OCI-LY1 (cell line): ENCODE results near the gene DOK6.

Experiments
- H2AFZ ChIP-seq: fragments of 200-600 bp; sonication (generic), shearing (Covaris generic); 2 replicates; pipeline ENCODE4 v1.6.0; 2014; ENCODE audit warnings: antibody characterized with exemption, mild to moderate bottlenecking, low read length
- H3F3A ChIP-seq: fragments of 200-600 bp; sonication (generic), shearing (Covaris generic); 2 replicates; pipeline ENCODE4 v1.6.0; 2014; ENCODE audit warnings: mild to moderate bottlenecking, antibody characterized with exemption, low read length, moderate library complexity; ENCODE audit not compliant: insufficient read depth
- H3K27ac ChIP-seq: fragments of 200-600 bp; sonication (generic); 2 replicates; pipeline ENCODE4 v1.5.1; 2014; ENCODE audit warnings: low read length, mixed run types, mild to moderate bottlenecking, low read depth; ENCODE audit not compliant: poor library complexity, severe bottlenecking
- H3K27me3 ChIP-seq: fragments of 200-600 bp; sonication (generic); 2 replicates; pipeline ENCODE4 v1.6.0; 2014; ENCODE audit warnings: antibody characterized with exemption, mild to moderate bottlenecking, low read length, moderate library complexity; ENCODE audit not compliant: insufficient read depth
- H3K36me3 ChIP-seq: fragments of 200-600 bp; sonication (generic); 2 replicates; pipeline ENCODE4 v1.6.1; 2014; ENCODE audit warnings: mild to moderate bottlenecking, antibody characterized with exemption, low read length, moderate library complexity, mixed read lengths; ENCODE audit not compliant: insufficient read depth
- H3K4me1 ChIP-seq: fragments of 200-600 bp; sonication (generic); 2 replicates; pipeline ENCODE4 v1.5.1; 2014; ENCODE audit warnings: mild to moderate bottlenecking, low read length, moderate library complexity; ENCODE audit not compliant: insufficient read depth, severe bottlenecking
- H3K4me2 ChIP-seq: fragments of 200-600 bp; sonication (generic), shearing (Covaris generic); 2 replicates; pipeline ENCODE4 v1.6.1; 2014; ENCODE audit warnings: low read length
- H3K4me3 ChIP-seq: fragments of 200-600 bp; sonication (generic); 2 replicates; pipeline ENCODE4 v1.5.1; 2014; ENCODE audit warnings: low read length, low read depth, mild to moderate bottlenecking, mixed read lengths; ENCODE audit not compliant: poor library complexity, severe bottlenecking
- H3K79me2 ChIP-seq: fragments of 200-600 bp; shearing (Covaris generic); 2 replicates; pipeline ENCODE4 v1.6.1; 2016; ENCODE audit warnings: mixed run types, low read length, mixed read lengths; ENCODE audit not compliant: insufficient read depth
- H3K9ac ChIP-seq: fragments of 200-600 bp; sonication (generic), shearing (Covaris generic); 2 replicates; pipeline ENCODE4 v1.6.1; 2014; ENCODE audit warnings: mild to moderate bottlenecking, low read length, mixed read lengths
- H3K9me2 ChIP-seq: fragments of 200-600 bp; sonication (generic), shearing (Covaris generic); 2 replicates; pipeline ENCODE4 v1.6.1; 2014; ENCODE audit warnings: low read depth, mild to moderate bottlenecking, low read length, mixed read lengths
- H3K9me3 ChIP-seq: fragments of 200-600 bp; shearing (Covaris generic); 2 replicates; pipeline ENCODE4 v1.6.1; 2014; ENCODE audit warnings: low read length, mixed read lengths
- H4K20me1 ChIP-seq: fragments of 200-600 bp; sonication (generic), shearing (Covaris generic); 2 replicates; pipeline ENCODE4 v1.6.0; 2016; ENCODE audit warnings: mild to moderate bottlenecking, low read length; ENCODE audit not compliant: insufficient read depth
- EZH2 ChIP-seq: fragments of 200-600 bp; sonication (generic), shearing (Covaris generic); IDR thresholded peaks from 2 replicates; pipeline ENCODE4 v1.8.0; 2017; ENCODE audit warnings: borderline replicate concordance, mixed run types, mild to moderate bottlenecking, antibody characterized with exemption, low read length, moderate library complexity, mixed read lengths
- TF ChIP-seq, protein P1 (sequence below): fragments of 200-600 bp; sonication (generic), shearing (Covaris generic); IDR thresholded peaks from 2 replicates; pipeline ENCODE4 v1.5.1; 2017; ENCODE audit warnings: mild to moderate bottlenecking, antibody characterized with exemption, low read length, moderate library complexity, mixed read lengths

Gene DOK6

DNA sequence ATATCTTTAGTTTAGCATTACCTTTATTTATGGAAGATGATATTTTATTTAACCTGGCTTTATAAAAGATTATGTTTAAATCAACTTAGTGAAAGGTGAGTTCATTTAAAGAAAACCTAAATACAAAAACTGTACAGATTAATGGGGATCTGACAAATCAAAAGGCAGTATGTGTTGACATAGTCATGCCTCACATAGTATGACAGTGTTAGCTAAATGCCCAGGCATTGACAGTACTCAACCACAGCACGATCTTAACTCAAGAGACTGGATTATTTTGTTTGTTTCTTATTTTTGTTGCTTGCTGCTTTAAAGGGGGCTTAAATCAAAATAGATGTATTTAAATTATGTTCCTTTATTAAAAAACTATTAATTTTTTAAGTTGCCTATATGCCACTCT lies 7.8 kb downstream of the DOK6 start:
- Histone ChIP-seq H3K4me3 (no peak overlapping the region), H3F3A (no peaks in the 10 kb centered on the region), H3K9me2 (no peaks in the 10 kb centered on the region), H3K27me3 (no peaks in the 10 kb centered on the region), H3K4me2 (no peak overlapping the region), H3K36me3 (no peaks in the 10 kb centered on the region), H2AFZ (no peak overlapping the region), H4K20me1 (no peaks in the 10 kb centered on the region), H3K4me1 (no peaks in the 10 kb centered on the region), H3K79me2 (no peaks in the 10 kb centered on the region), H3K9me3 (no peaks in the 10 kb centered on the region), H3K27ac (no peak overlapping the region), H3K9ac (no peak overlapping the region)
- no peak for TF ChIP-seq EZH2
- TF ChIP-seq, protein P1, sequence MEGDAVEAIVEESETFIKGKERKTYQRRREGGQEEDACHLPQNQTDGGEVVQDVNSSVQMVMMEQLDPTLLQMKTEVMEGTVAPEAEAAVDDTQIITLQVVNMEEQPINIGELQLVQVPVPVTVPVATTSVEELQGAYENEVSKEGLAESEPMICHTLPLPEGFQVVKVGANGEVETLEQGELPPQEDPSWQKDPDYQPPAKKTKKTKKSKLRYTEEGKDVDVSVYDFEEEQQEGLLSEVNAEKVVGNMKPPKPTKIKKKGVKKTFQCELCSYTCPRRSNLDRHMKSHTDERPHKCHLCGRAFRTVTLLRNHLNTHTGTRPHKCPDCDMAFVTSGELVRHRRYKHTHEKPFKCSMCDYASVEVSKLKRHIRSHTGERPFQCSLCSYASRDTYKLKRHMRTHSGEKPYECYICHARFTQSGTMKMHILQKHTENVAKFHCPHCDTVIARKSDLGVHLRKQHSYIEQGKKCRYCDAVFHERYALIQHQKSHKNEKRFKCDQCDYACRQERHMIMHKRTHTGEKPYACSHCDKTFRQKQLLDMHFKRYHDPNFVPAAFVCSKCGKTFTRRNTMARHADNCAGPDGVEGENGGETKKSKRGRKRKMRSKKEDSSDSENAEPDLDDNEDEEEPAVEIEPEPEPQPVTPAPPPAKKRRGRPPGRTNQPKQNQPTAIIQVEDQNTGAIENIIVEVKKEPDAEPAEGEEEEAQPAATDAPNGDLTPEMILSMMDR, result no peak

DNA sequence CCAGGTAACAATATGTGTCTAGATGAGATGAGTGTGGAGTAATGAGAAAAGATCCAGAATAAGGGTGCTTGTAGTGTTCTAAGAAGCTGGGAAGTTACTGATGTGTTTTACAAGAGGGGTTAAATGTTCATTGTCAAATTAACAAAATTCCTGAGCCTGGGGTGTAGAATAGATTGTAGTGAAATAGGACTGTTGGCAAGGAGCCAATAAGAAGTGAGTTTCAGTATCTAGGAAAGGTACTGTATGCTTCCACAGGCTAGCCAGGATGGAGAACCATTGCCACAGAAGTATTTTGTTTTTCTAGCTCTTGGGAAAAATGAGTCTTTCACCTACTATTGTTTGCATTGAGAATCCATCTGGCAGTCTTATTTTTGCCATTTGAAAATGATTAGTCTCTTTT lies 10.5 kb downstream of the DOK6 start:
- H3K9me2 ChIP-seq, result no peaks in the 10 kb centered on the region
- TF ChIP-seq, protein P1, result no peak
- TF ChIP-seq EZH2, result no peak
- no peaks in the 10 kb centered on the region for H3K36me3 ChIP-seq
- no peaks in the 10 kb centered on the region for H3K79me2 ChIP-seq
- no peaks in the 10 kb centered on the region for H4K20me1 ChIP-seq
- no peak overlapping the region for H3K4me3 ChIP-seq
- no peak overlapping the region for H3K4me2 ChIP-seq
- no peaks in the 10 kb centered on the region for H3K4me1 ChIP-seq
- no peaks in the 10 kb centered on the region for H3K27me3 ChIP-seq
- H3K9me3 ChIP-seq, result no peaks in the 10 kb centered on the region
- H3K9ac ChIP-seq, result no peak overlapping the region
- H3F3A ChIP-seq, result no peaks in the 10 kb centered on the region
- H2AFZ ChIP-seq, result no peak overlapping the region
- no peak overlapping the region for H3K27ac ChIP-seq

DNA sequence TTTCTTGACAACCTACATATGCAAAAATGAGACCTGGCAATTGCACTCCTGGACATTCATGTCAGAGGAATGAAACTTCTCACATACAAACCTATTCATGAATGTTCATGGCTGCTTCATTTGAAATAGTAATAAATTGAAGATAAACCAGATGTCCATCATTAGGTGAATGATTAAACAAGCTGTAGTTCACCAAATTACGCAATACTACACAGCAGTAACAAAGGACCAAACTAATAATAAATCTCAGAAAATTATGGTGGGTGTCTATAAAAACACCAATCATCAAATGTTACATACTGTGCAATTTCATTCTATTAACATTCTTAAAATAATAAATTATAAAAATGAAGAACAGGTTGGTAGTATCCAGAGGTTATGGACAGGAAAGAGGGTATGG lies 13.5 kb downstream of the DOK6 start:
- Histone ChIP-seq H3K9me2 (no peaks in the 10 kb centered on the region), H3K36me3 (no peaks in the 10 kb centered on the region), H3K9me3 (no peaks in the 10 kb centered on the region), H3K4me1 (no peaks in the 10 kb centered on the region), H3K4me2 (no peak overlapping the region), H3K27me3 (no peaks in the 10 kb centered on the region), H4K20me1 (no peaks in the 10 kb centered on the region), H3K4me3 (no peak overlapping the region), H3F3A (no peaks in the 10 kb centered on the region), H2AFZ (no peak overlapping the region), H3K27ac (no peak overlapping the region), H3K79me2 (no peaks in the 10 kb centered on the region), H3K9ac (no peak overlapping the region)
- TF ChIP-seq, protein P1, result no peak
- no peak for TF ChIP-seq EZH2
